Measurements from ENCODE around the gene GIMAP6.

The GIMAP6 gene

GRCh38 chr7:150594805-150595204 lies 37.4 kb downstream of the GIMAP6 start (continued):
- TF ChIP-seq TSHZ2 (CRISPR knock-in tag; IDR thresholded peaks at IDR 0.05) (no peak), ZFP3 (CRISPR knock-in tag; IDR thresholded peaks at IDR 0.05) (no peak)

- ATAC-seq, result no peak
- no peak for TF ChIP-seq OSR1 (CRISPR knock-in tag; IDR thresholded peaks at IDR 0.05)
- TF ChIP-seq BACH2 (CRISPR knock-in tag; IDR thresholded peaks at IDR 0.05; ENCODE audit: borderline replicate concordance), result no peak
- TF ChIP-seq ZNF8 (CRISPR knock-in tag; IDR thresholded peaks at IDR 0.05), result no peak
- TF ChIP-seq SNAI2 (CRISPR knock-in tag; IDR thresholded peaks at IDR 0.05), result no peak
- no peak for TF ChIP-seq ZNF565 (CRISPR knock-in tag; conservative IDR thresholded peaks at IDR 0.05; ENCODE audit: low read depth)
- no peak for TF ChIP-seq ZC3H10 (CRISPR knock-in tag; IDR thresholded peaks at IDR 0.05)
- no peak for TF ChIP-seq PATZ1 (CRISPR knock-in tag; IDR thresholded peaks at IDR 0.05; ENCODE audit: borderline replicate concordance)
- TF ChIP-seq POU6F1 (CRISPR knock-in tag; IDR thresholded peaks at IDR 0.05; ENCODE audit: borderline replicate concordance, low read depth), result no peak
- no peak for TF ChIP-seq PPARA (CRISPR knock-in tag; IDR thresholded peaks at IDR 0.05; ENCODE audit: borderline replicate concordance)
- TF ChIP-seq ZNF70 (CRISPR knock-in tag; IDR thresholded peaks at IDR 0.05), result no peak
- TF ChIP-seq TCF4 (CRISPR knock-in tag; IDR thresholded peaks at IDR 0.05; ENCODE audit: borderline replicate concordance), result no peak
- TF ChIP-seq RARB (CRISPR knock-in tag; IDR thresholded peaks at IDR 0.05), result no peak
These were observed 44.6 kb downstream of the GIMAP6 start for GRCh38 chr7:150587551-150587950.

GRCh38 chr7:150586785-150587152 lies 45.4 kb downstream of the GIMAP6 start:
- TF ChIP-seq CSDC2 (CRISPR knock-in tag; IDR thresholded peaks at IDR 0.05) (no peak), GLIS3 (CRISPR knock-in tag; IDR thresholded peaks at IDR 0.05) (no peak), CREB5 (CRISPR knock-in tag; IDR thresholded peaks at IDR 0.05; ENCODE audit: low read depth) (no peak), ARNTL (CRISPR knock-in tag; IDR thresholded peaks at IDR 0.05; ENCODE audit: borderline replicate concordance, low read depth) (no peak)
- ATAC-seq, result no peak

- no peak for ATAC-seq
- no peak for TF ChIP-seq ZNF70 (CRISPR knock-in tag; IDR thresholded peaks at IDR 0.05)
- no peak for TF ChIP-seq TCF4 (CRISPR knock-in tag; IDR thresholded peaks at IDR 0.05; ENCODE audit: borderline replicate concordance)
- TF ChIP-seq GLIS3 (CRISPR knock-in tag; IDR thresholded peaks at IDR 0.05), result no peak
- no peak for TF ChIP-seq ZFP30 (CRISPR knock-in tag; IDR thresholded peaks at IDR 0.05)
- TF ChIP-seq ZNF565 (CRISPR knock-in tag; conservative IDR thresholded peaks at IDR 0.05; ENCODE audit: low read depth), result no peak
- no peak for TF ChIP-seq CSDC2 (CRISPR knock-in tag; IDR thresholded peaks at IDR 0.05)
- no peak for TF ChIP-seq ESRRG (CRISPR knock-in tag; IDR thresholded peaks at IDR 0.05)
- no peak for TF ChIP-seq SNAI2 (CRISPR knock-in tag; IDR thresholded peaks at IDR 0.05)
- TF ChIP-seq TOX (CRISPR knock-in tag; IDR thresholded peaks at IDR 0.05; ENCODE audit: borderline replicate concordance), result no peak
- no peak for TF ChIP-seq RARB (CRISPR knock-in tag; IDR thresholded peaks at IDR 0.05)
- TF ChIP-seq PPARA (CRISPR knock-in tag; IDR thresholded peaks at IDR 0.05; ENCODE audit: borderline replicate concordance), result no peak
- TF ChIP-seq CSRNP3 (CRISPR knock-in tag; IDR thresholded peaks at IDR 0.05), result no peak
- no peak for TF ChIP-seq ISL1 (CRISPR knock-in tag; IDR thresholded peaks at IDR 0.05)
- no peak for TF ChIP-seq ZNF8 (CRISPR knock-in tag; IDR thresholded peaks at IDR 0.05)
- no peak for TF ChIP-seq TSHZ2 (CRISPR knock-in tag; IDR thresholded peaks at IDR 0.05)
These were observed 46.0 kb downstream of the GIMAP6 start for GRCh38 chr7:150586068-150586784.
